NB4 (cell line): Measurements from ENCODE around the gene IGSF21.

Experiments used
- CTCF ChIP-seq: IDR thresholded peaks from one replicate; pipeline ENCODE4 v1.5.1; 2012; ENCODE audit warnings: low read depth, low read length
- MAX ChIP-seq: IDR thresholded peaks from 2 replicates; pipeline ENCODE4 v1.6.1; 2011; ENCODE audit warnings: low read depth, low read length
- MYC ChIP-seq: IDR thresholded peaks from 2 replicates; pipeline ENCODE4 v1.6.1; 2011; ENCODE audit warnings: low read depth, low read length
- POLR2A ChIP-seq: IDR thresholded peaks from 2 replicates; pipeline ENCODE4 v1.6.1; 2011; ENCODE audit warnings: mild to moderate bottlenecking; ENCODE audit not compliant: insufficient read length; ENCODE audit errors: extremely low read depth

- no peak for TF ChIP-seq CTCF
- TF ChIP-seq POLR2A: no peak
- no peak for TF ChIP-seq MYC
- TF ChIP-seq MAX: no peak
Measured at GRCh38 chr1:18147672-18148071, 40.1 kb downstream of the IGSF21 start.
